PFSK-1 (cell line): ENCODE results near the gene LRRC28.

Experiments
- FOXP2 ChIP-seq: optimal IDR thresholded peaks from 2 replicates; pipeline ENCODE3; 2011; ENCODE audit warnings: borderline replicate concordance, control low read depth, inconsistent platforms; ENCODE audit not compliant: insufficient read depth; ENCODE audit errors: extremely low read length, extremely low read depth
- POLR2AphosphoS5 ChIP-seq: IDR thresholded peaks from 2 replicates; pipeline ENCODE4 v1.6.1; 2012; ENCODE audit warnings: low read depth, mild to moderate bottlenecking, control low read depth, low read length, moderate library complexity
- SIN3A ChIP-seq: IDR thresholded peaks from 2 replicates; pipeline ENCODE4 v1.6.1; 2012; ENCODE audit warnings: mild to moderate bottlenecking, low read length, moderate library complexity, borderline replicate concordance; ENCODE audit not compliant: insufficient read depth
- TAF1 ChIP-seq: IDR thresholded peaks from 2 replicates; pipeline ENCODE4 v1.6.1; 2012; ENCODE audit warnings: low read length, control low read depth, borderline replicate concordance; ENCODE audit not compliant: insufficient read depth
- TF ChIP-seq, protein P1 (sequence below), 2 experiments: IDR thresholded peaks; 2 replicates each; pipeline versions ENCODE4 v1.6.1 to v1.8.0; 2011 to 2012; ENCODE audit warnings: low read depth in 2 of 2, low read length in 2 of 2, control low read depth in 1 of 2, inconsistent platforms in 1 of 2, mild to moderate bottlenecking in 1 of 2, moderate library complexity in 1 of 2; ENCODE audit not compliant: insufficient read depth in 1 of 2

LRRC28 gene

DNA sequence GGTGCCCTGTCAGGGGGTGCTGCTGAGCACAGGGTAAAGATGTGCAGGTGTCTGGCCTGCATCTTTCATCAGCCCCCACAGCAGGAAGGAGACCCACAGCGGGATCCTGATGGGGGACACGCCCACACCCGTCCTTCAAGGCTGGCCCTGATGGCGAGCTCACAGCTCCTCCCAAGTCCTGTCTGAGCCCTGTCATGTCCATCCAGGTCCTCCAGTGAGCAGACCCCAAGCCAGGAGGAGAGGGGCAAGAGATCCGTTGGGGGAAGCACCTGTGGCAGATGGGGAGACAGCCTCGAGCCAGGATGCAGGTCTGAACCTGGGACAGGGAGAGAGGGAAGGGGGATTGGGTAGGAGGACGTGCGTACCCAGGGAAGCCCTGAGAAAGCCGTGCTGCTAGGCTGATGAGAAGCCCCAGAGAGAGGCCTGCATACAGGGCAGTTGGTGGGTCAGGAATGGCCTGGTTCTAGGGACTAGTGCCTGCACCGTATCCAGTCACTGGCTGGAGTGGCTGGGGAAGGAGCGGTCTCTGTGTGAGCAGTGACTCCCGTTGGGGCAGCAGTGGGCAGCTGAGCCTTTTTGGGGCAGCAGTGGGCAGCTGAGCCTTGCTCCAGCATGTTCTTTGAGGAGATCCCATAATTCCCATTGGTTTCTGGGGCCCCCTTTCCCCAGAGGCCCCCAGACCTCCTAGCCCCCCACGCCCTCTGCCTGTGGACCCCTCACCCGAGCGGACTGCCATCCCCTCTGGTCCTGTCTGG is 181.2 kb downstream of the LRRC28 start:
- no peak for TF ChIP-seq FOXP2
- TF ChIP-seq TAF1: no peak
- TF ChIP-seq, protein P1, sequence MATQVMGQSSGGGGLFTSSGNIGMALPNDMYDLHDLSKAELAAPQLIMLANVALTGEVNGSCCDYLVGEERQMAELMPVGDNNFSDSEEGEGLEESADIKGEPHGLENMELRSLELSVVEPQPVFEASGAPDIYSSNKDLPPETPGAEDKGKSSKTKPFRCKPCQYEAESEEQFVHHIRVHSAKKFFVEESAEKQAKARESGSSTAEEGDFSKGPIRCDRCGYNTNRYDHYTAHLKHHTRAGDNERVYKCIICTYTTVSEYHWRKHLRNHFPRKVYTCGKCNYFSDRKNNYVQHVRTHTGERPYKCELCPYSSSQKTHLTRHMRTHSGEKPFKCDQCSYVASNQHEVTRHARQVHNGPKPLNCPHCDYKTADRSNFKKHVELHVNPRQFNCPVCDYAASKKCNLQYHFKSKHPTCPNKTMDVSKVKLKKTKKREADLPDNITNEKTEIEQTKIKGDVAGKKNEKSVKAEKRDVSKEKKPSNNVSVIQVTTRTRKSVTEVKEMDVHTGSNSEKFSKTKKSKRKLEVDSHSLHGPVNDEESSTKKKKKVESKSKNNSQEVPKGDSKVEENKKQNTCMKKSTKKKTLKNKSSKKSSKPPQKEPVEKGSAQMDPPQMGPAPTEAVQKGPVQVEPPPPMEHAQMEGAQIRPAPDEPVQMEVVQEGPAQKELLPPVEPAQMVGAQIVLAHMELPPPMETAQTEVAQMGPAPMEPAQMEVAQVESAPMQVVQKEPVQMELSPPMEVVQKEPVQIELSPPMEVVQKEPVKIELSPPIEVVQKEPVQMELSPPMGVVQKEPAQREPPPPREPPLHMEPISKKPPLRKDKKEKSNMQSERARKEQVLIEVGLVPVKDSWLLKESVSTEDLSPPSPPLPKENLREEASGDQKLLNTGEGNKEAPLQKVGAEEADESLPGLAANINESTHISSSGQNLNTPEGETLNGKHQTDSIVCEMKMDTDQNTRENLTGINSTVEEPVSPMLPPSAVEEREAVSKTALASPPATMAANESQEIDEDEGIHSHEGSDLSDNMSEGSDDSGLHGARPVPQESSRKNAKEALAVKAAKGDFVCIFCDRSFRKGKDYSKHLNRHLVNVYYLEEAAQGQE (IDR thresholded peaks at IDR 0.05; ENCODE audit: insufficient read depth in 1 of 2, low read depth in 2 of 2, low read length in 2 of 2): no peak
- TF ChIP-seq SIN3A: no peak
- no peak for TF ChIP-seq POLR2AphosphoS5

DNA sequence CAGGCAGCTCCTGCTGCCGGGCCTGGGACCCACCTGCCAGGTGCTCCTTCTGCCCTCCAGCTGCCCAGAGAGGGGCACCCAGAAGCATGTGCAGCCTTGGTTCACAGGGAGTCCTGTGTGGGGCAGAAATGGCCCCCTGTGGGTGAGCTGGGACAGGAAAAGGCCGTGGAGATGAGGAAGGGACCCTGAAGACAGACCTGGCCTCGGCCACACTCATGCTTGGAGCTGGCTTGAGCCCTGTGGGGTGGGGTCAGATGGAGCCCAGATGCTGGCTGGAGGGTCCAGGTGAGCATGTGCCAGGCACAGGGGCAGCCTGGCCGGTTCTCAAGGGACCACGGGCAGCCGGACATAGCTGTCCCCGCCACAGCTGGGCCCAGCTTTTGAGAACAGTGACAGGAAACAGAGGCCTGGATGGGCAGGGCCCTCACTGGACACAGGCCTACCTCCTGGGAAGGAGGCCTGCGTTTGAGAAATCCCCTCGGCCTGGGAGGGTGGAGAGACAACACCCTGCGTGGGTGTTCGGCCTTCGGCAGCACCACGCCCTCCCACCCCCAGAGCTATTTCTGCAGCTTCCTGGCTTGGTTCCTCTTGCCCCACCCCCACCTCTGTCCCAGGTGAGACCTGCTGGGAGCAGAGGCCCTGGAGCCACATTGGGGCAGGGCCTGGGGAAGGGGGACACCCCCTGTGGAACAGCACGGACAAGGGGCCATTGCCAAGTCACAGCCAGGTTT is 181.9 kb downstream of the LRRC28 start:
- no peak for TF ChIP-seq FOXP2
- no peak for TF ChIP-seq POLR2AphosphoS5
- no peak for TF ChIP-seq TAF1
- TF ChIP-seq, protein P1 (IDR thresholded peaks at IDR 0.05; ENCODE audit: insufficient read depth in 1 of 2, low read depth in 2 of 2, low read length in 2 of 2): no peak
- no peak for TF ChIP-seq SIN3A

DNA sequence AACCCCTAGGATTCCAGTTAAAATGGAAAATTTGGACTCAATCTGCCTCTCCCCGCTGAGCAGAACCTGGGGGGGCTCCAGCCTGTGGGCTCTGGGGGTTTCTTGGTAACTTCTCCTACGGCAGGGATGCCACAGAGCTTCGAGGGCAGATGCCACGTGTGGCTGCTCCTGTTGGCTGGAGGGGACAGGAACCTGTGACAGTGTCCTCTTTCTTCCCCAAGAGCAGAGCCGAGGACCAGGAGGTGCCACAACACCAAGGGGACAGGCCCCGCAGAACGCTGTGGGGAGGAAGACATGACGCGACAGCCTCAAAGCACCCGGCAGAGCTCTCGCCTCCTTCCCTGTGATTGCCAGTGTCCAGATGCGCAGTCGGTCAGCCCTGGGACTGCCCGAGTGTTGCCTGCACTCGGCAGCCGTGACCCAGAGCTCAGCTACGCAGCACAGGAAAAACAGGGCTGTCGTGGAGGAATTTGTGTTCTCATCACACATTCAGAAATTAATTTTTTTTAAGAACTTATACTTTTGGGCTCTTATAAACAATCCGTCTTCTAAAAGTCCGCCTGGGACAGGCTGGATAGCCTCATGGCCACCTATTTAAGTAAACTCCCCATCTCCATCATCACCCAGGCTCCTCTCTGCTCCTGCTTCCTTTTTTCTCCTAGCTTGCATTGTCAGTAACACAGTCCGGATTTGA is 182.6 kb downstream of the LRRC28 start:
- TF ChIP-seq FOXP2: no peak

DNA sequence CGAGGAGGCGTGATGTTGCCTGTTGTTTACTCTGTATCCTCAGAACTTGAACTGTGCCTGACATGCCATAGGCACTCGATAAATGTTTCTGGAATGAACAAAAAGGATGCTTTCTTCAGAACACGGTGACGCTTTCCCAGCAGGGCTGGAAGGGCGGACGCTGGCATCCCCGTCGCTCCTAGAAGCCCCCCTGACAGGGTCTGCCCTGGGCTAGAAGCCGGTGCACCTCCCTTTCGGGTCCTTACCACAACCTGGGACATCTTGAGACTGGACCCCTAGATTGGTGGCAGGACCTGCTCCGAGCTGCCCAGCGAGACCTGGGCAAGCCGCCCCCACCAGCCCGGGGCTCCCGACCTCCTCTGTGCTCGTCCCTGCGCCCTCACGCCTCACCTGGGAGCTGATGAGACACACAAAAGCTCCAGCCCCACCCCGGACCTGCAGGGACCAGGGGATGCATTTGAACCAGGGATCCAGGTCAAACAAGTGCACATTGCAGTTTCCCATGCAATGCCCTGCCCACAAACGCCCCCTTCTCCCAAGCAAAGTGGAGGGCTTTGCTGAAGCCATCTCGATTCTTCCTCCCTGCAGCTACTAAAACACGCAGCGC is 183.3 kb downstream of the LRRC28 start:
- TF ChIP-seq, protein P1 (IDR thresholded peaks at IDR 0.05; ENCODE audit: insufficient read depth in 1 of 2, low read depth in 2 of 2, low read length in 2 of 2): no peak
- TF ChIP-seq SIN3A: no peak

DNA sequence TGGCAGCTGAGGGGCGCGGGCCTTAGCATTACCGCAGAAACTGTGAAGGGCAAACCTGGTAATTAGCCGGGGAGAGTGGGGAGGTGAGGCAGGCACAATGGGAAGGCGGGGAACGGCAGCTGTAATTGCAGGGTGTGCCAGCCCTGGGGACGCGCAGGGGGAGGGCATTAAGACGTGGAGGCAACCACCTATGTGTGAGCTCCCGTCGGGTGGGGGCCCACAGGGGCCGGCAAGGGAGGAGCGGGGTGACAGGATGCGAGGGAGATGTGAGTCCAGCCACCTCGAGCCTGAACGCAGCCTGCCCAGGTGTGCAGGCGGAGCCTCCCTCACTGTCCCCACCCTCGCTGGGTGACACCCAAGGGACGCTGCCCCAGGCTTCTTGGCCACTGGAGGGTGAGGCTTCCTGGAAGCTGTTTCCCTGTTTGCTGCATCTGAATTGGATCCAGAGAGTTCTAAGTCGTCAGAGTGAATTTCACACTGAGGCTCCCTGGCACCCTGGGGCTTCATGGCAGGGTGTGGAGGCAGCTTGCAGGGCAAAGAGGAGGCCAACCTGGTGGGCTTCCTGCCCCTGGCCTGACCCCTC is 183.9 kb downstream of the LRRC28 start:
- TF ChIP-seq FOXP2 (no peak), TAF1 (no peak), POLR2AphosphoS5 (no peak), SIN3A (no peak)
- TF ChIP-seq, protein P1 (IDR thresholded peaks at IDR 0.05; ENCODE audit: insufficient read depth in 1 of 2, low read depth in 2 of 2, low read length in 2 of 2): no peak
